ENCODE results near the gene RNPEPL1.
"Not testable (repeated sequence)": the region's sequence is repeated elsewhere in the genome, so short reads cannot be mapped to it uniquely, and the experiment has no call there.

Gene RNPEPL1

DNA sequence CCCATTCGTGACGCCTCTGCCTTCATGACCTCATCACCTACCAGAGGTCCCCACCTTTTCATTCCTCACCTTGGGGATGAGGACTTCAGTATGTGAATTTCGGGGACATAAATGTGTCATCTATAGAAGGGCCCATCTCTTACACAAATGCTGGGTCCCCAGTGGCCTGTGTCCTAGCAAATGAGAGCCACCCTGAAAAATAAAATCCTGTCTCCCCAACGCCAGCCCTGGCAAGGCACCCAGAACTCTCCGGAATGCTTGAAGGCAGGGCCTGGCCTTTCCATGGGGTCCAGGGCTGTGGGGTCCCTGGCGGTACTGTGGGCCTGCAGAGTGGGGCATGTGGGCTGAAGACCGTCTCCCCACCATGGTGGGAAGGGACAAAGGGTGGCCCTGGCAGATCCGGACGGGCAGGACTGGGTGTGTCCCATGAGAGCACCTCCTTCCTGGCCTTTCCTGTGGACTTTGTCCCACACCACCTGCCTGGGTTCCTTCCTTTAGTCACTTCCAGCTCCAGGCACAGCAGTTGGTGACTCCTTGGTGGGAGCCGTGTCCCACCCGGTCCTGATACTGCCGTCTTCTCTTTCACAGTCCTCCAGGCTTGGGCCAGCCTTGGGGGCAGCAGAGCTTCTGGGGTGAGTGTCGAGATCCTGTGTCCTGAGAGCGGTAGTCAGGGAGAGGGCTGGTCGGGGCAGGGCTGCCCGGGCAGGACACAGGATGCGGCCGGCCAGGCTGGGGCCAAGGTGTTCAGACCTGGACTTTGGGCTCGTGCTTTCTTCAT, 36.8 kb downstream of the RNPEPL1 start:
- DNase-seq (ENCODE audit: low spot score): peak; percentile 22

DNA sequence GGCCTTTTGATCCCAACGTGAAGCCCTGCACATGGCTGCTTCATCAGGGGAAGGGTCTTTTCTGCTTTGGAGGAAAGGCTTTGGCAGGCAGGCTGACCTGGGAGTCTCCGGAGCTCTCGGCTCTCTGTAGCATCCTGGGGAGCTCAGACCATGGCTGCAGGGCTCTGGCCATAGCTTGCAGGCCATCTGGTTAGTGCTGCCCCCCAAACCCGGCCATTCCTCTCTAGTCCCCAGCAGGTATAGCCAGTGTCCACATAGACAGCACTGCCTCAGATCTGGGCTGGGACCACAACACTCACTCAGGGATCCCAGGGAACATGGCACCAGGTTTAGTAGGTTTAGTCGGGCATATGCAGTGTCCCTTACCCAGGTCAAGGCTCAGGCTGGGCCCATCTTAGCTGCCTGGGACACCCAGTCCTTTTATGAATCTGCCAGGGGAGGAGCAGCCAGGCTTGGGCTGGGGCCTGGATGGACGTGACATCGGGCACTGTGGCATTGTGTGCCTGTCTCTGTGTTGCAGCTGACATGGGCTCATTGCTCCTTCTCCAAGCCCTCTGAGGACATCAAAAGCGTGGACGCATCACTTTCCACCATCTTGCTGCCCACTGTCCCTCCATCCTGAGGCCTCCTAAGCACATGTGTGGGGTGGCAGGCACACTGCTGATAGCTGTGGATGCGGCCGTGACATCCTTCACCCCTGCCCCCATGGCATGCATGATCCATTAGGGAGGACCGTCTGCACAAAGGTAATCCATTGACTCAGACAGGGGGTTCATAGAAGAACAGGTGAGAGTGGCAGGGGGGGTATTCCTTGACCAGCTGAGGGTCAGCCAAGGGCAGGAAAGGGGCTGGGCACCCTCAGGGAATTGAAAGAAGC, 37.8 kb downstream of the RNPEPL1 start:
- peak; percentile 10 for DNase-seq (ENCODE audit: low spot score)

- no peak for DNase-seq (ENCODE audit: low spot score)
Measured at GRCh38 chr2:240611601-240612210, 43.4 kb downstream of the RNPEPL1 start.

- no peak for DNase-seq (ENCODE audit: low spot score)
Measured at GRCh38 chr2:240613781-240614180, 45.5 kb downstream of the RNPEPL1 start.

DNA sequence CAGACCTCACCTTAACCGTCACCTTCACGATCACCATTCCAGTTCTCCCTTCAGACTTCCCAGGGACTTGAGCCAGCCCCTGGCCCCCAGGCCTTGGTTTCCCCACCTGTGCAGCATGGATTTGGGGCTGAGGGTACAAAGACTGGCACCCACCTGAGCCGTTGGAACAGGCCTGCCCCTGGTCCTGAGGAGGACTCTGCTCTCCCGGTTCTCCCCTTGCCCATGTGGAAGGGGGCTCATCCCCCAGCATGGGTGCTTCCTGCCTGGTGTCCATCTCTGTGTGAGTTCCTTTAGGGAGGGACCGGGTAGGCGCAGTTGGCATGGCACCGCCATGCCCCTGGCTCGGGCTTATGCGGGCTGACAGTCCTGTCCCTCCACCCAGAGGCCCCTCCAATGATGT, 46.1 kb downstream of the RNPEPL1 start:
- DNase-seq (ENCODE audit: low spot score): no peak

- DNase-seq (ENCODE audit: low spot score): no peak
Measured at GRCh38 chr2:240615396-240615795, 47.1 kb downstream of the RNPEPL1 start.

- DNase-seq (ENCODE audit: low spot score): no peak
Measured at GRCh38 chr2:240615820-240616547, 47.7 kb downstream of the RNPEPL1 start.

DNA sequence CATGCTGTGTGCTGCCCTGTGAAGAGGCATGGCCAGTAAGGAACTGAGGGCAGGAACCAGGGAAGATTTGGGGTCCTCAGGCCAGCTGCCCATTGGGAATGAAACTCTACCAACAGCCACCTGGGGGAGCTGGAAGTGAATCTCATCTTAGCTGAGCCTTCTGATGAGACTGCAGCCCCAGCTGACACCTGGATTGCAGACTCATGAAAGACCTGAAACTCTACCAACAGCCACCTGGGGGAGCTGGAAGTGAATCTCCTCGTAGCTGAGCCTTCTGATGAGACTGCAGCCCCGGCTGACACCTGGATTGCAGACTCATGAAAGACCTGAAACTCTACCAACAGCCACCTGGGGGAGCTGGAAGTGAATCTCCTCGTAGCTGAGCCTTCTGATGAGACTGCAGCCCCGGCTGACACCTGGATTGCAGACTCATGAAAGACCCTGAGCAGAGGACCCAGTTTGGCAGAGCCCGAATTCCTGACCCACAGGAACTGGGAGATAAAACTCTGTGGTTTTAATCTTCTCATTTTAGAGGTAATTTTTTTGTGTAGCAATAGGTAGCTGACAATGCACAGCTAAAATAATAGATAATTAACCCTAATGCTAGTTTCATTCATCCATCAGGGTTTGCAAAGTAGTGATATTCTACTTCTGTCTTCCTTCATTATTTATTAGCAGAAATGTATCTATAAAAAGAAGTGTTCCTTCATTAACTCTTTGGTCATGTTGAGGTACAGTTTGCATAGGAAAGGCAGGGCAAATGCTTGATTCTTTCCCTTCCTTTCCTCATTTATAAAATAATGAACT, 48.8 kb downstream of the RNPEPL1 start:
- not testable (repeated sequence) for DNase-seq (ENCODE audit: low spot score)

GRCh38 chr2:240618776-240619175, 50.5 kb downstream of the RNPEPL1 start:
- DNase-seq (ENCODE audit: low spot score): no peak

DNA sequence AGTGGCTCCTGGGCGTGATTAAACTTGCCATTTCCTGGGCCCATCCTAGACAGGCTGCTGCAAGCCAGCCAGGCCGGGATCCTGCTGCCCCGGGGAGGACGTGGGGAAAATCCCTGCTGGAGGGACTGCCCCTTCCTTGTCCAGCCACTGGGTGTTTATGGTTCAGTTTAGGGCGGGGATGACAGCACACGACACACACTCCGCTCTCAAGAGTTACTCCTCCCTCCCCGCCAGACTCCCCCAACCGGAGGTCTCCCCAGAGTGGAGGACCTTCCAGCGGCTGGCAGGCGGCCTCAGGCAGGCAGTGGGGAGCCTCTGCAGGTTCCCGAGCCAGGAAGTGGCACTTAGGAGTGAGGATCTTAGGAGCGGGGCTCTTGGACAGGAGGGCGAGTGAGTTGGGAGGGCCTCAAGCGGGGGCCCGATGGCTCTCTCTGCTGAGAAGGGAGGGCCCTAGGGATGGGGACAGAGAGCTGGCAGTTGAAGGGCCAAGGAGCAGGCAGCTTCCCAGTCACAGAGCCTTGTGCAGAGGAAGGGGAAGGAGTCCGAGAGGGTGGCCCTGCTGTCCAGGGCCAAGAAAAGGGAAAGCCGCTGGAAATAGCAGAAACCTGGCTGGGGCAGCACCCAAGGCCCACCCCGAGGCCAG, 51.3 kb downstream of the RNPEPL1 start:
- no peak for DNase-seq (ENCODE audit: low spot score)

GRCh38 chr2:240620149-240620731, 52.0 kb downstream of the RNPEPL1 start:
- DNase-seq (ENCODE audit: low spot score): no peak

GRCh38 chr2:240620859-240621258, 52.6 kb downstream of the RNPEPL1 start:
- no peak for DNase-seq (ENCODE audit: low spot score)

- DNase-seq (ENCODE audit: low spot score): no peak
Measured at GRCh38 chr2:240622060-240622411, 53.8 kb downstream of the RNPEPL1 start.

DNA sequence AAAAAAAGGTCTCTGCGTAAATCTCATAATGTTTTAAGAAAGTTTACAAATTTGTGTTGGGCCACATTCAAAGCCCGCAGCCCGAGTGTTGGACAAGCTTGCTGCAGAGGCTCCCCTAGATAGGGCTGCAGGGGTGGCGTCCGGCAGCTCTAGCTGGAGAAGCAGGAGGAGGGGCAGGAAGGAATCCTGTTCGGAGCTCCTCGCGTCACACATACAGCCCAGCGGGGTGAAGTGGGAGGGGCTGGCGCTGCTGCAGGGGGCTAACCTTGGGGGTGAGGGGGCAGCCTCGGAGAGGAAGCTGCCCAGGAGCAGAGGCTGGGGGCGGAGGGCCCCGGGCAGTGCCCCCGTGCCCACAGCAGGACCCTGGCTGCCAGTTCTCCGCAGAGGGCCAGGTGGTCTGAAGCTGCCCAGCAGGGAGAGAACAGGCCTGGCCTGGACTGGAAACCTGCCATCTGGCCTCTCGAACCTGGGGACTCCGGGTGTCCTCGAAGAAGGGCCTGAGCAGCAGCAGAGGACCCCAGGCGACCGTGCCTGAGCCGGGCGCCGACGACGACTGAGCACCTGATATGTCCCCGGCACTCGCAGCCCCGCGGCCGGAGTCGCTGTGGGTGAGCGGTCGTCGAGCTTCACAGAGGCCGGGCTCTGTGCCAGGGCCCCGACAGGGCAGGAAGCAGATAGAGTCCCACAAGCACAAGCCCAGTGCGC, 54.4 kb downstream of the RNPEPL1 start:
- no peak for DNase-seq (ENCODE audit: low spot score)

- no peak for DNase-seq (ENCODE audit: low spot score)
Measured at GRCh38 chr2:240623531-240624010, 55.3 kb downstream of the RNPEPL1 start.

- DNase-seq (ENCODE audit: low spot score): no peak
Measured at GRCh38 chr2:240624011-240624949, 56.0 kb downstream of the RNPEPL1 start.

DNA sequence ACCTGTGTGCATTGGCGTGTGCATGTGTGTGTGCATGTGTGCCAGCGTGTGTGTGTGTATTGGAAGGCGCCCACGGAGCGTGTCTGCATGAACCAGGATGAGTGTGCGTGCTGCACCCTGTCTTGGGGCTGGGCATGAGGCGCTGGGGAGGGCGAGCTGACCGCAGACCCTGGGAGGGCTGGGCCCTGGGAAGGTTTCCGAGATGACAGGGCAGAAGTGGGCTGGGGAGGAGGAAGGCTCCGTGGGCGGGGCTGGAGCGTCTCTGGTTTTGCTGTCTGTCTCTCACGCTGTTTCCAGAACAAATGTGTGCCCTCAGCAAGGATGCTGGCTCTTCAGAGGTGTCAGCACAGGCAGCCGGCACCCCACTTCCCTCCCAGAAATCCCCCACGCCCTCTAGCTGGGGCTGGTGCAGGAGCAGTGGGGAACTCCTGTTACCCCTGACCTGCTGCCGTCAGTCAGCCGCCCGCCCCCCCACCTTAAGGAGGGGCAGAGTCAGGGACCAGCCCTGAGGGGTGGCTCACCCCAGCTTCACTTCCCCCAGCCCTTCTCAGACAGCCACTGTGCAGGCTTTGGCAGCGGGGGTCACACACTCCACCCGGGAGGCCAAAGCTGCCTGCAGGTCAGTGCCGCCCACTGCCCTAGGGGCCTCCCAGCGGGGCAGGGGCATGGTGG, 56.8 kb downstream of the RNPEPL1 start, which contains the start of gene GPR35:
TSS of gene GPR35 (plus strand) at position 531 of the 672 bp plus-strand sequence. CDS start 4,473 bp downstream, outside the sequence.
- DNase-seq (ENCODE audit: low spot score): no peak
